Mucosa of gallbladder (tissue), 1 donor: ENCODE measurements around the gene FMN1. TPM values are rescaled to one million over a fixed set of nuclear protein-coding genes. Genes with fewer than 3 reads are reported as not detected.

Source experiments
- DNase-seq: peaks from one replicate; pipeline ENCODE4 v3.0.0-alpha.2; 2020; ENCODE audit warnings: low spot score
- total RNA-seq: library from RNA; stranded (reverse); gene quantifications from one replicate; pipeline ENCODE4 v1.2.1, GENCODE V29; 2021
- donor health status: DM: no; HTN: no; CAD: no.

FMN1 gene
- total RNA-seq, 1 donor from 2014 or later, result 18.2 TPM

- DNase-seq, result no peak
Measured at GRCh38 chr15:33016405-33017024, 178.0 kb downstream of the FMN1 start.

- no peak for DNase-seq
Measured at GRCh38 chr15:33014586-33014985, 179.9 kb downstream of the FMN1 start.

GRCh38 chr15:33013827-33014445 lies 180.6 kb downstream of the FMN1 start:
- no peak for DNase-seq

GRCh38 chr15:33011976-33012375 lies 182.5 kb downstream of the FMN1 start:
- DNase-seq, result no peak

- DNase-seq, result no peak
Measured at GRCh38 chr15:33009603-33010002, 184.9 kb downstream of the FMN1 start.

- no peak for DNase-seq
Measured at GRCh38 chr15:33009026-33009425, 185.5 kb downstream of the FMN1 start.

GRCh38 chr15:33008284-33008995 lies 186.1 kb downstream of the FMN1 start:
- DNase-seq, result no peak

- no peak for DNase-seq
Measured at GRCh38 chr15:33007303-33007855, 187.1 kb downstream of the FMN1 start.

GRCh38 chr15:33005582-33005981 lies 188.9 kb downstream of the FMN1 start:
- no peak for DNase-seq

- no peak for DNase-seq
Measured at GRCh38 chr15:33001926-33002325, 192.6 kb downstream of the FMN1 start.

- DNase-seq, result no peak
Measured at GRCh38 chr15:32998979-32999672, 195.4 kb downstream of the FMN1 start.

- no peak for DNase-seq
Measured at GRCh38 chr15:32998182-32998581, 196.3 kb downstream of the FMN1 start.

- no peak for DNase-seq
Measured at GRCh38 chr15:32994810-32995424, 199.6 kb downstream of the FMN1 start.

GRCh38 chr15:32993285-32993684 lies 201.2 kb downstream of the FMN1 start:
- DNase-seq, result no peak

- no peak for DNase-seq
Measured at GRCh38 chr15:32991619-32992111, 202.8 kb downstream of the FMN1 start.

- no peak for DNase-seq
Measured at GRCh38 chr15:32990071-32990470, 204.4 kb downstream of the FMN1 start.

- no peak for DNase-seq
Measured at GRCh38 chr15:32987067-32987466, 207.4 kb downstream of the FMN1 start.

- no peak for DNase-seq
Measured at GRCh38 chr15:32986147-32986546, 208.4 kb downstream of the FMN1 start.

GRCh38 chr15:32983679-32984078 lies 210.8 kb downstream of the FMN1 start:
- DNase-seq, result no peak

- no peak for DNase-seq
Measured at GRCh38 chr15:32982001-32982400, 212.5 kb downstream of the FMN1 start.

GRCh38 chr15:32981536-32981935 lies 213.0 kb downstream of the FMN1 start:
- no peak for DNase-seq

- no peak for DNase-seq
Measured at GRCh38 chr15:32979710-32980109, 214.8 kb downstream of the FMN1 start.
